Esophagus muscularis mucosa (tissue), 4 donors: ENCODE results near the gene CRTC1.

Source experiments
- CTCF ChIP-seq, 3 experiments: fragments of 200-600 bp in 2 of 3; fragments of 450-650 bp in 1 of 3; sonication (generic) in 2 of 3; IDR thresholded peaks; one replicate each; pipeline ENCODE4 v1.5.1; 2017 to 2019; ENCODE audit warnings: antibody characterized with exemption in 3 of 3, mild to moderate bottlenecking in 2 of 3, moderate library complexity in 1 of 3
- EP300 ChIP-seq: sonication (generic); formaldehyde crosslinking; IDR thresholded peaks from one replicate; pipeline ENCODE4 v1.6.1; 2017; ENCODE audit warnings: antibody characterized with exemption
- POLR2A ChIP-seq: fragments of 450-650 bp; IDR thresholded peaks from one replicate; pipeline ENCODE4 v1.6.1; 2017; ENCODE audit warnings: antibody characterized with exemption, moderate library complexity, mild to moderate bottlenecking, low read depth
- POLR2AphosphoS5 ChIP-seq, 2 donors: sonication (generic); formaldehyde crosslinking; IDR thresholded peaks; one replicate each; pipeline ENCODE4 v1.6.1; 2017; ENCODE audit warnings: antibody characterized with exemption in 2 of 2

- TF ChIP-seq CTCF (IDR thresholded peaks at IDR 0.05) (no peak), EP300 (no peak), POLR2A (no peak), POLR2AphosphoS5 (IDR thresholded peaks at IDR 0.05) (no peak)
Observed at GRCh38 chr19:18712981-18713380, 29.5 kb downstream of the CRTC1 start.
